ENCODE results near the gene DSP. TPM values are rescaled to one million over a fixed set of nuclear protein-coding genes. Genes with fewer than 3 reads are reported as not detected.

DSP gene
- polyA plus RNA-seq, 1 donor from 2014 or later, result 0.05 TPM

- no peaks in the 10 kb centered on the region for H3K9me2 ChIP-seq (ENCODE audit: insufficient read depth, low read length)
- H3K9me3 ChIP-seq (ENCODE audit: low read length), result no peaks in the 10 kb centered on the region
- no peaks in the 10 kb centered on the region for H3F3A ChIP-seq (ENCODE audit: insufficient read depth, low read length, poor library complexity, severe bottlenecking)
- no peak overlapping the region for H3K27ac ChIP-seq (ENCODE audit: low read length)
- H3K27me3 ChIP-seq (ENCODE audit: insufficient read depth, low read depth, low read length), result no peaks in the 10 kb centered on the region
- no peak overlapping the region for H2AFZ ChIP-seq (ENCODE audit: low read depth, low read length)
- no peak overlapping the region for H3K4me2 ChIP-seq (ENCODE audit: low read length)
- H3K4me3 ChIP-seq (ENCODE audit: low read length), result no peak overlapping the region
- H4K20me1 ChIP-seq (ENCODE audit: insufficient read depth), result no peaks in the 10 kb centered on the region
- H3K36me3 ChIP-seq (ENCODE audit: insufficient read depth, low read length), result no peaks in the 10 kb centered on the region
- no peaks in the 10 kb centered on the region for H3K79me2 ChIP-seq (replicated peaks; ENCODE audit: insufficient read depth, low read length)
- H3K9ac ChIP-seq (ENCODE audit: low read length), result no peak overlapping the region
- no peak for TF ChIP-seq SMC3 (conservative IDR thresholded peaks at IDR 0.05; ENCODE audit: poor library complexity)
- no peak for TF ChIP-seq MXI1 (conservative IDR thresholded peaks at IDR 0.05; ENCODE audit: poor library complexity, severe bottlenecking)
- no peak for TF ChIP-seq CTCF (IDR thresholded peaks at IDR 0.05; ENCODE audit: poor library complexity, severe bottlenecking)
These were observed 19.9 kb downstream of the DSP start for GRCh38 chr6:7561153-7561964.

- Histone ChIP-seq H3K9me3 (ENCODE audit: low read length) (no peaks in the 10 kb centered on the region), H3K27me3 (ENCODE audit: insufficient read depth, low read depth, low read length) (no peaks in the 10 kb centered on the region), H3K4me2 (ENCODE audit: low read length) (no peak overlapping the region), H3K4me3 (ENCODE audit: low read length) (no peak overlapping the region), H4K20me1 (ENCODE audit: insufficient read depth) (no peaks in the 10 kb centered on the region), H3F3A (ENCODE audit: insufficient read depth, low read length, poor library complexity, severe bottlenecking) (no peaks in the 10 kb centered on the region), H2AFZ (ENCODE audit: low read depth, low read length) (no peak overlapping the region), H3K79me2 (replicated peaks; ENCODE audit: insufficient read depth, low read length) (no peaks in the 10 kb centered on the region), H3K9me2 (ENCODE audit: insufficient read depth, low read length) (no peaks in the 10 kb centered on the region), H3K27ac (ENCODE audit: low read length) (no peak overlapping the region), H3K36me3 (ENCODE audit: insufficient read depth, low read length) (no peaks in the 10 kb centered on the region), H3K9ac (ENCODE audit: low read length) (no peak overlapping the region)
- no peak for TF ChIP-seq EZH2 (IDR thresholded peaks at IDR 0.05; ENCODE audit: borderline replicate concordance, insufficient read depth, low read length, poor library complexity, severe bottlenecking)
- no peak for TF ChIP-seq POLR2AphosphoS5 (IDR thresholded peaks at IDR 0.05)
- TF ChIP-seq TAF1 (IDR thresholded peaks at IDR 0.05; ENCODE audit: low read depth), result no peak
- TF ChIP-seq REST (IDR thresholded peaks at IDR 0.05; ENCODE audit: borderline replicate concordance), result no peak
These were observed 21.3 kb downstream of the DSP start for GRCh38 chr6:7562769-7563168.

GRCh38 chr6:7566107-7566506 is 24.6 kb downstream of the DSP start:
- no peaks in the 10 kb centered on the region for H3K9me2 ChIP-seq (ENCODE audit: insufficient read depth, low read length)
- H3K36me3 ChIP-seq (ENCODE audit: insufficient read depth, low read length), result no peaks in the 10 kb centered on the region
- H3K4me2 ChIP-seq (ENCODE audit: low read length), result no peak overlapping the region
- no peak overlapping the region for H3K4me3 ChIP-seq (ENCODE audit: low read length)
- H3K9ac ChIP-seq (ENCODE audit: low read length), result no peak overlapping the region
- H3K9me3 ChIP-seq (ENCODE audit: low read length), result no peaks in the 10 kb centered on the region
- H2AFZ ChIP-seq (ENCODE audit: low read depth, low read length), result no peak overlapping the region
- no peak for TF ChIP-seq EP300 (conservative IDR thresholded peaks at IDR 0.05; ENCODE audit: poor library complexity, severe bottlenecking)
- no peak for TF ChIP-seq EZH2 (IDR thresholded peaks at IDR 0.05; ENCODE audit: borderline replicate concordance, insufficient read depth, low read length, poor library complexity, severe bottlenecking)
- no peak for TF ChIP-seq RAD21 (conservative IDR thresholded peaks at IDR 0.05)
- no peak for TF ChIP-seq CTCF (IDR thresholded peaks at IDR 0.05; ENCODE audit: poor library complexity, severe bottlenecking)
- TF ChIP-seq SMC3 (conservative IDR thresholded peaks at IDR 0.05; ENCODE audit: poor library complexity), result no peak
- no peak for TF ChIP-seq MXI1 (conservative IDR thresholded peaks at IDR 0.05; ENCODE audit: poor library complexity, severe bottlenecking)
- no peak for TF ChIP-seq REST (IDR thresholded peaks at IDR 0.05; ENCODE audit: borderline replicate concordance)
- no peak for TF ChIP-seq POLR2AphosphoS5 (IDR thresholded peaks at IDR 0.05)
- TF ChIP-seq TAF1 (IDR thresholded peaks at IDR 0.05; ENCODE audit: low read depth), result no peak
- H3K27me3 ChIP-seq (ENCODE audit: insufficient read depth, low read depth, low read length), result no peaks in the 10 kb centered on the region
- no peaks in the 10 kb centered on the region for H3K79me2 ChIP-seq (replicated peaks; ENCODE audit: insufficient read depth, low read length)
- no peak overlapping the region for H3K27ac ChIP-seq (ENCODE audit: low read length)
- no peaks in the 10 kb centered on the region for H4K20me1 ChIP-seq (ENCODE audit: insufficient read depth)
- H3F3A ChIP-seq (ENCODE audit: insufficient read depth, low read length, poor library complexity, severe bottlenecking), result no peaks in the 10 kb centered on the region

Data from neural cell (in vitro differentiated cells).